Keratinocyte (primary cell): ENCODE data around the gene PPP1R14B. TPM values are rescaled to one million over a fixed set of nuclear protein-coding genes. Genes with fewer than 3 reads are reported as not detected.

Source experiments
- DNase-seq: peaks from one replicate; pipeline ENCODE4 v3.0.0-alpha.2; 2011; ENCODE audit warnings: low read depth, missing footprints, low spot score
- FAIRE-seq: peaks from 2 replicates; lab custom pipeline; 2011; peaks lifted over from hg19 to GRCh38; lab: Jason Lieb, UNC
- H2AFZ ChIP-seq: 2 replicates; pipeline ENCODE4 v1.6.0; 2012; ENCODE audit warnings: low read length, control low read depth, inconsistent platforms; ENCODE audit not compliant: control insufficient read depth
- H3K27ac ChIP-seq: 2 replicates; pipeline ENCODE4 v1.5.1; 2011; ENCODE audit warnings: low read length; ENCODE audit not compliant: control insufficient read depth, insufficient read depth
- H3K27me3 ChIP-seq: 3 replicates; pipeline ENCODE4 v1.6.0; 2011; ENCODE audit warnings: low read length; ENCODE audit not compliant: control insufficient read depth, insufficient read depth; ENCODE audit errors: extremely low read depth
- H3K36me3 ChIP-seq, 2 experiments: 2 replicates in 1 of 2; 3 replicates in 1 of 2; pipeline ENCODE4 v1.5.1; 2011; ENCODE audit warnings: low read length in 2 of 2, mild to moderate bottlenecking in 1 of 2; ENCODE audit not compliant: control insufficient read depth in 2 of 2, insufficient read depth in 2 of 2; ENCODE audit errors: extremely low read depth in 1 of 2
- H3K4me1 ChIP-seq: 3 replicates; pipeline ENCODE4 v1.5.1; 2011; ENCODE audit warnings: low read length; ENCODE audit not compliant: control insufficient read depth, insufficient read depth; ENCODE audit errors: extremely low read depth
- H3K4me2 ChIP-seq: 3 replicates; pipeline ENCODE4 v1.6.0; 2011; ENCODE audit warnings: low read depth, low read length; ENCODE audit not compliant: control insufficient read depth, insufficient read depth; ENCODE audit errors: extremely low read depth
- H3K4me3 ChIP-seq, 3 experiments: fragments of 200-600 bp in 1 of 3; sonication (generic) in 1 of 3; 2 replicates in 2 of 3; 3 replicates in 1 of 3; pipeline ENCODE4 v1.5.1; 2011 to 2016; ENCODE audit warnings: low read length in 3 of 3, mild to moderate bottlenecking in 3 of 3, control low read depth in 2 of 3, inconsistent platforms in 1 of 3, low read depth in 1 of 3, mixed read lengths in 1 of 3, mixed run types in 1 of 3, moderate library complexity in 1 of 3; ENCODE audit not compliant: control insufficient read depth in 2 of 3, insufficient read depth in 2 of 3; ENCODE audit errors: extremely low read depth in 1 of 3
- H3K79me2 ChIP-seq: 2 replicates; pipeline ENCODE4 v1.6.0; 2012; ENCODE audit warnings: low read length; ENCODE audit not compliant: control insufficient read depth, insufficient read depth
- H3K9ac ChIP-seq: 3 replicates; pipeline ENCODE4 v1.6.0; 2011; ENCODE audit warnings: low read length; ENCODE audit not compliant: control insufficient read depth, insufficient read depth; ENCODE audit errors: extremely low read depth
- H3K9me1 ChIP-seq: 3 replicates; pipeline ENCODE4 v1.6.0; 2011; ENCODE audit warnings: low read length; ENCODE audit not compliant: control insufficient read depth, insufficient read depth; ENCODE audit errors: extremely low read depth
- H3K9me3 ChIP-seq: 2 replicates; pipeline ENCODE4 v1.5.1; 2012; ENCODE audit warnings: low read depth, low read length; ENCODE audit not compliant: control insufficient read depth
- H4K20me1 ChIP-seq: 3 replicates; pipeline ENCODE4 v1.6.0; 2011; ENCODE audit warnings: low read length; ENCODE audit not compliant: control insufficient read depth, insufficient read depth; ENCODE audit errors: extremely low read depth
- EZH2 ChIP-seq: IDR thresholded peaks from one replicate; pipeline ENCODE4 v1.6.1; 2012; ENCODE audit warnings: inconsistent platforms, mild to moderate bottlenecking, low read length, moderate library complexity
- dilution Hi-C: fragments of 300-500 bp; cut with MboI; formaldehyde crosslinking; loops from one replicate; pipeline ENCODE4 v1.7.0; 2020; ENCODE audit warnings: low sequenced_read_pairs; ENCODE audit not compliant: extremely low pct_ligation_motif_present
- polyA plus RNA-seq, 5 experiments: library from polyadenylated mRNA; depleted of rRNA in 3 of 5; stranded (reverse) in 3 of 5; stranded (forward) in 1 of 5; unstranded in 1 of 5; fragments of >200 nt; gene quantifications; 1 replicate in 1 of 5; 2 replicates in 3 of 5; 3 replicates in 1 of 5; pipeline versions ENCODE4 v1.2.1 to v1.2.3, GENCODE V29; 2011 to 2012; ENCODE audit warnings: missing spikeins in 2 of 5, low read depth in 1 of 5, low replicate concordance in 1 of 5
- TF ChIP-seq, protein P1 (sequence below), 3 experiments: IDR thresholded peaks in 1 of 3; conservative IDR thresholded peaks in 1 of 3; optimal IDR thresholded peaks in 1 of 3; 2 replicates in 2 of 3; 3 replicates in 1 of 3; pipeline versions ENCODE3 to v1.5.1; 2011; ENCODE audit warnings: low read length in 3 of 3, mild to moderate bottlenecking in 3 of 3, moderate library complexity in 2 of 3, control low read depth in 1 of 3, inconsistent platforms in 1 of 3; ENCODE audit not compliant: insufficient read depth in 2 of 3; ENCODE audit errors: extremely low read depth in 1 of 3

PPP1R14B gene
- polyA plus RNA-seq, 1 donor (not counting 4 experiments of a cell fraction or from before 2014, with no cell fraction given), result 208 TPM

- Histone ChIP-seq H3K27me3 (no peaks in the 10 kb centered on the region), H3K9me3 (no peaks in the 10 kb centered on the region), H3K4me3 (peak overlapping the region; percentile 73 to 88 (median 86)), H3K4me2 (peak overlapping the region; percentile 85), H3K36me3 (peaks cover 6 to 14% of the 10 kb centered on the region in 2 experiments), H4K20me1 (no peaks in the 10 kb centered on the region), H3K4me1 (peaks cover 36% of the 10 kb centered on the region), H2AFZ (no peak overlapping the region), H3K27ac (peak overlapping the region; percentile 88), H3K9ac (peak overlapping the region; percentile 95), H3K79me2 (peaks cover 26% of the 10 kb centered on the region), H3K9me1 (no peaks in the 10 kb centered on the region)
- FAIRE-seq (no peak), DNase-seq (peak; percentile 99)
- TF ChIP-seq, protein P1, sequence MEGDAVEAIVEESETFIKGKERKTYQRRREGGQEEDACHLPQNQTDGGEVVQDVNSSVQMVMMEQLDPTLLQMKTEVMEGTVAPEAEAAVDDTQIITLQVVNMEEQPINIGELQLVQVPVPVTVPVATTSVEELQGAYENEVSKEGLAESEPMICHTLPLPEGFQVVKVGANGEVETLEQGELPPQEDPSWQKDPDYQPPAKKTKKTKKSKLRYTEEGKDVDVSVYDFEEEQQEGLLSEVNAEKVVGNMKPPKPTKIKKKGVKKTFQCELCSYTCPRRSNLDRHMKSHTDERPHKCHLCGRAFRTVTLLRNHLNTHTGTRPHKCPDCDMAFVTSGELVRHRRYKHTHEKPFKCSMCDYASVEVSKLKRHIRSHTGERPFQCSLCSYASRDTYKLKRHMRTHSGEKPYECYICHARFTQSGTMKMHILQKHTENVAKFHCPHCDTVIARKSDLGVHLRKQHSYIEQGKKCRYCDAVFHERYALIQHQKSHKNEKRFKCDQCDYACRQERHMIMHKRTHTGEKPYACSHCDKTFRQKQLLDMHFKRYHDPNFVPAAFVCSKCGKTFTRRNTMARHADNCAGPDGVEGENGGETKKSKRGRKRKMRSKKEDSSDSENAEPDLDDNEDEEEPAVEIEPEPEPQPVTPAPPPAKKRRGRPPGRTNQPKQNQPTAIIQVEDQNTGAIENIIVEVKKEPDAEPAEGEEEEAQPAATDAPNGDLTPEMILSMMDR (optimal IDR thresholded peaks at IDR 0.05 in 1 of 3, IDR thresholded peaks at IDR 0.05 in 1 of 3, conservative IDR thresholded peaks at IDR 0.05 in 1 of 3; ENCODE audit: extremely low read depth in 1 of 3, insufficient read depth in 2 of 3, low read length in 3 of 3), result no peak
- TF ChIP-seq EZH2, result no peak
- dilution Hi-C loops, result no loop called here
These were observed 734 bp downstream of the PPP1R14B start for GRCh38 chr11:64245797-64246620.

DNA sequence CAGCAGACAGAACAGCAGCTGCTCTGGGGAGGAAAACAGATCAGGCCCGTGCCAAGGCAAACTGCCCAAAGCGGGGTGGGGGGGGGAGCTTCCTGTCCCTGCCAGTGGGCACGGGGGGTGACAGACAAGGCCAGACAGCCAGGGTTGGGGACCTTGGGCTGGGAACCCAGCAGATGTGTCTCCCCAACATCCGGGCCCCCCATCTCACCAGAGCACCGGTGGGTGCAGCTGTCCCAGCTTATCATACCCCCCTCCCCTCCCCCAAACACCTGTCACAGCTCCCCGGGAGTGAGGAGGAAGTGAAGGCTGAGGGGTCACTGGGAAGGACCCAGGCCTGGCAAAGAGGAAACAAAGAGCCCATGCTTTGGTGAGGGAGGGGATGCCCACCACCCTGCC is 1.3 kb downstream of the PPP1R14B start:
- Histone ChIP-seq H3K4me3 (peak overlapping the region; percentile 73 to 88 (median 86)), H3K9me1 (no peaks in the 10 kb centered on the region), H3K36me3 (peaks cover 6 to 14% of the 10 kb centered on the region in 2 experiments), H3K27me3 (no peaks in the 10 kb centered on the region), H3K4me1 (peaks cover 32% of the 10 kb centered on the region), H4K20me1 (no peaks in the 10 kb centered on the region), H3K27ac (peak overlapping the region; percentile 88), H3K4me2 (peak overlapping the region; percentile 85), H3K9ac (peak overlapping the region; percentile 95), H3K79me2 (peaks cover 26% of the 10 kb centered on the region), H3K9me3 (no peaks in the 10 kb centered on the region), H2AFZ (no peak overlapping the region)
- TF ChIP-seq EZH2, result no peak
- TF ChIP-seq, protein P1 (optimal IDR thresholded peaks at IDR 0.05 in 1 of 3, IDR thresholded peaks at IDR 0.05 in 1 of 3, conservative IDR thresholded peaks at IDR 0.05 in 1 of 3; ENCODE audit: extremely low read depth in 1 of 3, insufficient read depth in 2 of 3, low read length in 3 of 3), result no peak
- dilution Hi-C loops, result no loop called here
- DNase-seq (no peak), FAIRE-seq (no peak)
